Spleen (tissue), 11 donors: ENCODE data around the gene DEPDC5. TPM values are rescaled to one million over a fixed set of nuclear protein-coding genes. Genes with fewer than 3 reads are reported as not detected.
A peak's percentile ranks its signal among the peaks of the same experiment; 100 is the strongest.

ENCODE experiments used
- DNase-seq: peaks from one replicate; pipeline ENCODE4 v3.0.0-alpha.2; 2020
- H3K27ac ChIP-seq, 8 donors: fragments of 200-600 bp; sonication (generic) in 7 of 8; 1 replicate in 4 of 8; 2 replicates in 4 of 8; pipeline versions ENCODE4 v1.5.0 to v1.8.0; 2016 to 2021; ENCODE audit warnings: inconsistent platforms in 4 of 8, mild to moderate bottlenecking in 4 of 8, moderate library complexity in 1 of 8
- H3K27me3 ChIP-seq, 7 donors: fragments of 200-600 bp; sonication (generic) in 6 of 7; replicated peaks in 1 of 7; 1 replicate in 4 of 7; 2 replicates in 3 of 7; pipeline versions ENCODE4 v1.5.0 to v1.8.0; 2016 to 2021; ENCODE audit warnings: inconsistent platforms in 3 of 7, mild to moderate bottlenecking in 1 of 7
- H3K36me3 ChIP-seq, 6 donors: fragments of 200-600 bp; sonication (generic) in 5 of 6; 1 replicate in 4 of 6; 2 replicates in 2 of 6; pipeline versions ENCODE4 v1.5.0 to v1.8.0; 2016 to 2021; ENCODE audit warnings: inconsistent platforms in 2 of 6
- H3K4me1 ChIP-seq, 6 donors: fragments of 200-600 bp; sonication (generic) in 5 of 6; 1 replicate in 3 of 6; 2 replicates in 3 of 6; pipeline versions ENCODE4 v1.5.0 to v1.8.0; 2016 to 2021; ENCODE audit warnings: inconsistent platforms in 3 of 6
- H3K4me3 ChIP-seq, 8 donors: fragments of 200-600 bp; sonication (generic) in 7 of 8; 1 replicate in 4 of 8; 2 replicates in 4 of 8; pipeline versions ENCODE4 v1.5.0 to v1.8.0; 2016 to 2021; ENCODE audit warnings: inconsistent platforms in 4 of 8, mild to moderate bottlenecking in 4 of 8, moderate library complexity in 2 of 8
- H3K9me3 ChIP-seq, 8 donors: fragments of 200-600 bp; sonication (generic) in 7 of 8; 1 replicate in 4 of 8; 2 replicates in 4 of 8; pipeline versions ENCODE4 v1.5.0 to v1.8.0; 2016 to 2021; ENCODE audit warnings: inconsistent platforms in 4 of 8
- CTCF ChIP-seq, 11 experiments: fragments of 200-600 bp in 7 of 11; fragments of 450-650 bp in 4 of 11; sonication (generic) in 4 of 11; IDR thresholded peaks in 8 of 11; conservative IDR thresholded peaks in 3 of 11; 1 replicate in 7 of 11; 2 replicates in 4 of 11; pipeline versions ENCODE4 v1.4.0 to v1.8.0; 2016 to 2021; ENCODE audit warnings: antibody characterized with exemption in 11 of 11, inconsistent platforms in 4 of 11, mild to moderate bottlenecking in 1 of 11
- POLR2A ChIP-seq, 3 donors: fragments of 450-650 bp; IDR thresholded peaks; one replicate each; pipeline ENCODE4 v1.5.1; 2017; ENCODE audit warnings: antibody characterized with exemption in 3 of 3, mild to moderate bottlenecking in 1 of 3
- POLR2AphosphoS5 ChIP-seq, 3 donors: sonication (generic); formaldehyde crosslinking; IDR thresholded peaks; one replicate each; pipeline ENCODE4 v1.5.1; 2017; ENCODE audit warnings: antibody characterized with exemption in 3 of 3
- WGBS, 5 donors: extraction: QIAGEN DNeasy Blood & Tissue Kit in 3 of 5; methylation state at CpG; one replicate each; pipeline versions ENCODE4 v1.1.5 to v1.1.7; 2013 to 2018; 5-methylcytosine and 5-hydroxymethylcytosine counted together
- intact Hi-C: fragments of 100-400 bp; cut with DNase I; formaldehyde crosslinking; loops from one replicate; pipeline ENCODE4 v1.15.0; 2023; ENCODE audit warnings: low total_unique reads
- polyA plus RNA-seq, 3 donors: library from polyadenylated mRNA; stranded (reverse); fragments of 200-250 nt; gene quantifications; one replicate each; pipeline ENCODE4 v1.2.1, GENCODE V29; 2013
- total RNA-seq, 7 donors: library from RNA; depleted of rRNA in 3 of 7; stranded (reverse); fragments of >200 nt in 3 of 7; fragmentation: NEBNext Ultra II Directional in 4 of 7; extraction: Animal tissue kit (Norgen Biotek cat#: 25700) in 4 of 7; gene quantifications; one replicate each; pipeline versions ENCODE4 v1.1.0 to v1.2.1, GENCODE V29; 2016 to 2021
- donor health status: healthy with polysubstance abuse.
- donor health status: DM: no; HTN: no; CAD: no; lungs with moderate emphysema.
- donor health status: DM: no; HTN: no; CAD: no.
- donor health status: Bipolar disorder and iron deficiency.
- donor health status: healthy.
- donor health status: DM: no; HTN: no; CAD: no.
- donor health status: DM: yes; HTN: yes; CAD: no.

DEPDC5 gene
- total and polyA plus RNA-seq, 10 donors: 9.6 to 64.6 (median 44.3) TPM

- intact Hi-C loops: no loop called here
- TF ChIP-seq POLR2A (IDR thresholded peaks at IDR 0.05): no peak
- no peak for TF ChIP-seq CTCF (IDR thresholded peaks at IDR 0.05 in 8 of 11, conservative IDR thresholded peaks at IDR 0.05 in 3 of 11)
- TF ChIP-seq POLR2AphosphoS5 (IDR thresholded peaks at IDR 0.05): no peak
- Histone ChIP-seq H3K9me3 (no peaks in the 10 kb centered on the region), H3K4me3 (no peak overlapping the region), H3K4me1 (peaks cover 0 to 28% (median 17%) of the 10 kb centered on the region in 6 donors), H3K27me3 (no peaks in the 10 kb centered on the region), H3K27ac (no peak overlapping the region), H3K36me3 (no peaks in the 10 kb centered on the region)
- DNase-seq: peak; percentile 54
- 85 to 93% (median 87%) methylated on average over 7 to 9 of the region's 9 CpGs for WGBS, 5 donors
Observed at GRCh38 chr22:31940506-31940905, 186.7 kb downstream of the DEPDC5 start.

- peak; percentile 61 for DNase-seq
- intact Hi-C loops: no loop called here
- no peak for TF ChIP-seq POLR2A (IDR thresholded peaks at IDR 0.05)
- no peak for TF ChIP-seq CTCF (IDR thresholded peaks at IDR 0.05 in 8 of 11, conservative IDR thresholded peaks at IDR 0.05 in 3 of 11)
- TF ChIP-seq POLR2AphosphoS5 (IDR thresholded peaks at IDR 0.05): no peak
- Histone ChIP-seq H3K27me3 (no peaks in the 10 kb centered on the region), H3K4me1 (peaks cover 0 to 39% (median 30%) of the 10 kb centered on the region in 6 donors), H3K4me3 (no peak overlapping the region), H3K27ac (no peak overlapping the region), H3K9me3 (no peaks in the 10 kb centered on the region), H3K36me3 (no peaks in the 10 kb centered on the region)
- 90 to 98% (median 94%) methylated on average over 5 of the region's 5 CpGs for WGBS, 5 donors
Observed at GRCh38 chr22:31942091-31942490, 188.3 kb downstream of the DEPDC5 start.

GRCh38 chr22:31943206-31943977 is 189.6 kb downstream of the DEPDC5 start:
- Histone ChIP-seq H3K4me1 (peaks cover 0 to 52% (median 41%) of the 10 kb centered on the region in 6 donors), H3K4me3 (peak overlapping the region; percentile 62 to 96 (median 79)), H3K36me3 (peaks cover 0 to 12% (median 2%) of the 10 kb centered on the region in 6 donors), H3K9me3 (no peaks in the 10 kb centered on the region), H3K27me3 (no peaks in the 10 kb centered on the region), H3K27ac (peak overlapping the region; percentile 91 to 99 (median 96))
- intact Hi-C loops: no loop called here
- TF ChIP-seq CTCF (IDR thresholded peaks at IDR 0.05 in 8 of 11, conservative IDR thresholded peaks at IDR 0.05 in 3 of 11): no peak
- TF ChIP-seq POLR2AphosphoS5 (IDR thresholded peaks at IDR 0.05): no peak
- 37 to 68% (median 44%) methylated on average over 7 to 15 of the region's 15 CpGs for WGBS, 5 donors
- peak; percentile 74 for DNase-seq

DNA sequence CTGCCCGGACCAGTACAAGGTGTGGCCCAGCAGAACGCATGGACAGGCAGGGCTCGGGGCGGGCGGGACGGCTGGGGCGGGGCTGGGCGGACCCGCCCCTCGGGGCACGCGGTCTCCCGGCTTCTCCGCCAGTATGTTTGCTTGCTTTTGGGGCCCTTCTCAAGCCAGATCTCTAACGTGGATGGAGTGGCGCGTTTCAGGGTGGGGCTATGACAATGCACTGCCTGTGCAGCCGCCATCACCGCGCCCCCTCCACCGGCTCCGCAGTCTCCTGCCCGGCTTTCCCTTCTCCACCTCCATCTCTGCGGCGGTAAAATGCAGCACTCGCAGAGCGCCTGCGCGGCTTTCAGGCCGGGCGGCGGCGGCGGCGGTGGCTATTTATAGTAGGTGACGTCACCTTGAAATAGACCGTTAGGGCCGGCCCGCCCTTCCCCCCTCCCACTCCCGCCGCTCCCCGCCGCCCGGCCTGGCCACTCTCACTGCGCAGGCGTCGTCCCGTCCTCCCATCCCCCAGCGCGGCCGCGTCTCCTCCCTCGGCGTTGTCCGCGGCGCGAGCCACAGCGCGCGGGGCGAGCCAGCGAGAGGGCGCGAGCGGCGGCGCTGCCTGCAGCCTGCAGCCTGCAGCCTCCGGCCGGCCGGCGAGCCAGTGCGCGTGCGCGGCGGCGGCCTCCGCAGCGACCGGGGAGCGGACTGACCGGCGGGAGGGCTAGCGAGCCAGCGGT is 190.3 kb downstream of the DEPDC5 start, which contains the start of gene YWHAH:
TSS of gene YWHAH (plus strand) at position 558 of the 722 bp plus-strand sequence. CDS start 199 bp downstream, outside the sequence.
- H3K27me3 ChIP-seq: no peaks in the 10 kb centered on the region
- intact Hi-C loops: no loop called here
- H3K4me1 ChIP-seq: peaks cover 0 to 57% (median 44%) of the 10 kb centered on the region in 6 donors
- H3K27ac ChIP-seq: peak within 1 kb of the TSS; percentile 91 to 99 (median 96)
- peaks cover 0 to 19% (median 4%) of the 10 kb centered on the region in 6 donors for H3K36me3 ChIP-seq
- TF ChIP-seq CTCF (IDR thresholded peaks at IDR 0.05 in 8 of 11, conservative IDR thresholded peaks at IDR 0.05 in 3 of 11): peak in 2 of 11 experiments; percentile 5 to 14
- peak in 1 of 3 donors; percentile 92 for TF ChIP-seq POLR2A (IDR thresholded peaks at IDR 0.05)
- TF ChIP-seq POLR2AphosphoS5 (IDR thresholded peaks at IDR 0.05): peak; percentile 96 to 98 (median 97)
- H3K4me3 ChIP-seq: peak within 1 kb of the TSS; percentile 62 to 96 (median 79)
- 0 to 1% (median 0%) methylated on average over 35 to 86 of the region's 86 CpGs for WGBS, 5 donors
- DNase-seq: peak; percentile 98
- H3K9me3 ChIP-seq: no peaks in the 10 kb centered on the region
